GM12874 (cell line): Measurements from ENCODE around the gene HOOK2.

ENCODE experiments used
- CTCF ChIP-seq: IDR thresholded peaks from 2 replicates; pipeline ENCODE4 v1.5.1; 2011; ENCODE audit warnings: low read depth, mild to moderate bottlenecking, control low read depth, low read length, moderate library complexity; ENCODE audit not compliant: insufficient read depth

Gene HOOK2

GRCh38 chr19:12786141-12786870 is 11.0 kb upstream of the HOOK2 start:
- TF ChIP-seq CTCF: no peak

- TF ChIP-seq CTCF: no peak
Observed at GRCh38 chr19:12785431-12786031, 10.2 kb upstream of the HOOK2 start.

GRCh38 chr19:12784871-12785430 is 9.6 kb upstream of the HOOK2 start:
- TF ChIP-seq CTCF: no peak

- no peak for TF ChIP-seq CTCF
Observed at GRCh38 chr19:12784394-12784870, 9.1 kb upstream of the HOOK2 start.

GRCh38 chr19:12783849-12784393 is 8.6 kb upstream of the HOOK2 start:
- TF ChIP-seq CTCF: no peak

- TF ChIP-seq CTCF: no peak
Observed at GRCh38 chr19:12783291-12783848, 8.0 kb upstream of the HOOK2 start.
